K562 (cell line): ENCODE measurements around the gene CGN. TPM values are rescaled to one million over a fixed set of nuclear protein-coding genes. Genes with fewer than 3 reads are reported as not detected.

Experiments used
- ATAC-seq: fragments of 200-7000 bp; cut with Tn5 transposase; 3 replicates; pipeline ENCODE4 v1.9.1; 2020; ENCODE audit warnings: moderate library complexity
- BruUV-seq: library from RNA; stranded (reverse); fragments of 400-500 nt; replicated peaks from 2 replicates; lab custom pipeline; 2021; lab: Mats Ljungman, UMichigan
- CTCF ChIA-PET: fragments of 300-600 bp; formaldehyde crosslinking; extraction: SDS; loops from one replicate; lab custom pipeline; 2021; ENCODE audit warnings: low intra/inter-chr PET ratio; lab: Yijun Ruan, JAX
- POLR2A ChIA-PET: fragments of 300-600, 350-650 bp; sonication (Branson Sonifier 250); formaldehyde crosslinking; extraction: SDS; loops from one replicate; lab custom pipeline; 2021; ENCODE audit warnings: antibody characterized with exemption, inconsistent platforms; lab: Yijun Ruan, JAX
- DNase-seq, 4 experiments: peaks; one replicate each; pipeline versions ENCODE4 v3.0.0 to v3.0.0-alpha.2; 2011 to 2018; ENCODE audit warnings: low spot score in 3 of 4, mixed read lengths in 3 of 4; ENCODE audit errors: extremely low read depth in 1 of 4
- FAIRE-seq: peaks from 2 replicates; lab custom pipeline; 2011; peaks lifted over from hg19 to GRCh38; lab: Jason Lieb, UNC
- H2AFZ ChIP-seq: 2 replicates; pipeline ENCODE4 v1.6.0; 2011; ENCODE audit warnings: low read depth, low read length, control low read depth, inconsistent platforms
- H3K27ac ChIP-seq: fragments of 200-600 bp; 3 replicates; pipeline ENCODE4 v1.8.0; 2011; ENCODE audit warnings: low read depth, mild to moderate bottlenecking, control low read depth, inconsistent platforms, low read length, moderate library complexity, mixed read lengths; ENCODE audit errors: extremely low read depth
- H3K27me3 ChIP-seq, 2 experiments: fragments of 300-600 bp in 1 of 2; 2 replicates in 1 of 2; 3 replicates in 1 of 2; pipeline versions ENCODE4 v1.6.0 to v1.8.0; 2011; ENCODE audit warnings: inconsistent platforms in 2 of 2, low read length in 2 of 2, mild to moderate bottlenecking in 1 of 2, mixed read lengths in 1 of 2, moderate library complexity in 1 of 2; ENCODE audit not compliant: control insufficient read depth in 2 of 2, insufficient read depth in 2 of 2
- H3K36me3 ChIP-seq: fragments of 300-600 bp; 3 replicates; pipeline ENCODE4 v1.8.0; 2011; ENCODE audit warnings: mild to moderate bottlenecking, low read length, inconsistent platforms; ENCODE audit not compliant: control insufficient read depth, insufficient read depth
- H3K4me1 ChIP-seq, 2 experiments: fragments of 200-600 bp in 1 of 2; replicated peaks in 1 of 2; 2 replicates in 1 of 2; 3 replicates in 1 of 2; pipeline versions ENCODE4 v1.5.1 to v1.8.0; 2011; ENCODE audit warnings: inconsistent platforms in 2 of 2, low read length in 2 of 2, mild to moderate bottlenecking in 1 of 2, mixed read lengths in 1 of 2, moderate library complexity in 1 of 2; ENCODE audit not compliant: control insufficient read depth in 2 of 2, insufficient read depth in 2 of 2
- H3K4me2 ChIP-seq: 2 replicates; pipeline ENCODE4 v1.6.1; 2011; ENCODE audit warnings: low read length, control low read depth, inconsistent platforms, mixed read lengths; ENCODE audit not compliant: insufficient read depth
- H3K4me3 ChIP-seq: fragments of 200-600 bp; sonication (generic), shearing (Covaris generic); 2 replicates; pipeline ENCODE4 v1.5.1; 2016; ENCODE audit warnings: control low read depth, inconsistent platforms
- H3K79me2 ChIP-seq: fragments of 200-600 bp; 3 replicates; pipeline ENCODE4 v1.8.0; 2011; ENCODE audit warnings: low read length, inconsistent platforms; ENCODE audit not compliant: control insufficient read depth, insufficient read depth
- H3K9ac ChIP-seq, 2 experiments: 2 replicates each; pipeline versions ENCODE4 v1.6.0 to v1.6.1; 2011; ENCODE audit warnings: low read depth in 2 of 2, low read length in 2 of 2, control low read depth in 1 of 2, inconsistent platforms in 1 of 2, mild to moderate bottlenecking in 1 of 2, mixed read lengths in 1 of 2; ENCODE audit not compliant: insufficient read depth in 1 of 2
- H3K9me1 ChIP-seq: one replicate; pipeline ENCODE4 v1.6.0; 2011; ENCODE audit warnings: inconsistent platforms, mild to moderate bottlenecking, low read length, moderate library complexity; ENCODE audit not compliant: control insufficient read depth, insufficient read depth
- H3K9me3 ChIP-seq: replicated peaks from 2 replicates; pipeline ENCODE4 v1.5.1; 2011; ENCODE audit warnings: low read depth, low read length, inconsistent platforms; ENCODE audit not compliant: control insufficient read depth, insufficient read depth
- H4K20me1 ChIP-seq: replicated peaks from 2 replicates; pipeline ENCODE4 v1.6.1; 2011; ENCODE audit warnings: low read length, inconsistent platforms, mixed read lengths; ENCODE audit not compliant: control insufficient read depth, insufficient read depth
- ASH1L ChIP-seq: fragments of 450-650 bp; IDR thresholded peaks from 2 replicates; pipeline ENCODE4 v1.6.1; 2018; ENCODE audit warnings: borderline replicate concordance, mild to moderate bottlenecking, low read depth; ENCODE audit not compliant: partially characterized antibody
- BCL6 ChIP-seq: fragments of 250-450 bp; sonication (Bioruptor Pico); IDR thresholded peaks from 2 replicates; pipeline ENCODE4 v1.4.0; 2020
- DIDO1 ChIP-seq: fragments of 450-650 bp; IDR thresholded peaks from 2 replicates; pipeline ENCODE4 v1.6.1; 2016; ENCODE audit warnings: low read depth, missing biosample characterization, missing genetic modification characterization
- E2F1 ChIP-seq: sonication (generic); formaldehyde crosslinking; IDR thresholded peaks from 2 replicates; pipeline ENCODE4 v1.8.1; 2023; ENCODE audit warnings: mild to moderate bottlenecking, missing genetic modification reagents, moderate library complexity
- MYC ChIP-seq, 2 experiments: fragments of 250-450 bp in 1 of 2; sonication (Bioruptor Pico) in 1 of 2; IDR thresholded peaks; 2 replicates each; pipeline versions ENCODE4 v1.5.1 to v1.6.1; 2012 to 2021; ENCODE audit warnings: low read depth in 2 of 2, borderline replicate concordance in 1 of 2, improper control_type of control experiment in 1 of 2, low read length in 1 of 2, mild to moderate bottlenecking in 1 of 2, moderate library complexity in 1 of 2
- RUNX1 ChIP-seq: sonication (generic); IDR thresholded peaks from 2 replicates; pipeline ENCODE4 v1.6.1; 2016; ENCODE audit warnings: antibody characterized with exemption, low read depth
- SAFB ChIP-seq: fragments of 200-400 bp; formaldehyde crosslinking; IDR thresholded peaks from 2 replicates; pipeline ENCODE4 v1.6.1; 2017; ENCODE audit warnings: low read depth, low read length, borderline replicate concordance
- ZNF347 ChIP-seq: fragments of 450-650 bp; formaldehyde crosslinking; IDR thresholded peaks from 2 replicates; pipeline ENCODE4 v1.4.0; 2020; ENCODE audit warnings: low read depth, mild to moderate bottlenecking, moderate library complexity
- ZNF77 ChIP-seq: fragments of 250-450 bp; sonication (Bioruptor Pico); IDR thresholded peaks from 2 replicates; pipeline ENCODE4 v1.5.0; 2020
- WGBS: fragments of 100-300 bp; shearing (Covaris generic); methylation state at CpG from one replicate; pipeline ENCODE4 v1.1.6; 2016; ENCODE audit warnings: low coverage, mixed read lengths; ENCODE audit not compliant: insufficient coverage; ENCODE audit errors: missing lambda C conversion rate; 5-methylcytosine and 5-hydroxymethylcytosine counted together
- in situ Hi-C: fragments of 300-500 bp; cut with MboI; formaldehyde crosslinking; loops from 4 replicates; pipeline ENCODE4 v1.15.0; 2018; ENCODE audit warnings: inconsistent platforms, mixed read lengths
- intact Hi-C: fragments of 100-400 bp; cut with micrococcal nuclease; formaldehyde crosslinking; loops from 2 replicates; pipeline ENCODE4 v1.14.2; 2022
- polyA plus RNA-seq, 8 experiments: library from polyadenylated mRNA; depleted of rRNA in 4 of 8; stranded (reverse) in 5 of 8; unstranded in 3 of 8; fragments of >200 nt; fragmentation: Nextera tagmentation in 2 of 8; fragmentation: Illumina TruSeq in 1 of 8; extraction: Ambion mirVana in 2 of 8; extraction: Trizol in 1 of 8; gene quantifications; 2 replicates each; pipeline versions ENCODE4 v1.2.1 to v1.2.3, GENCODE V29; 2011 to 2014; ENCODE audit warnings: inconsistent platforms in 1 of 8, missing spikeins in 1 of 8
- total RNA-seq, 7 experiments: library from RNA; depleted of rRNA in 6 of 7; stranded (reverse); fragments of >200 nt in 6 of 7; fragmentation: Illumina TruSeq in 2 of 7; extraction: Trizol in 2 of 7; gene quantifications; 2 replicates each; pipeline versions ENCODE4 v1.2.1 to v1.2.3, GENCODE V29; 2011 to 2021; ENCODE audit warnings: low replicate concordance in 1 of 7
- TF ChIP-seq, protein P1 (sequence below): fragments of 250-450 bp; sonication (Bioruptor Pico); IDR thresholded peaks from 2 replicates; pipeline ENCODE4 v1.8.0; 2022; ENCODE audit warnings: inconsistent platforms
- TF ChIP-seq, protein P2 (sequence below): fragments of 450-650 bp; conservative IDR thresholded peaks from 2 replicates; pipeline ENCODE4 v1.6.1; 2016; ENCODE audit warnings: missing genetic modification characterization, low read depth, mild to moderate bottlenecking, missing compliant biosample characterization, moderate library complexity
- TF ChIP-seq, protein P3 (sequence below), 2 experiments: IDR thresholded peaks; 2 replicates each; pipeline ENCODE4 v1.6.1; 2012; ENCODE audit warnings: improper control_type of control experiment in 2 of 2, low read depth in 2 of 2, low read length in 2 of 2, borderline replicate concordance in 1 of 2

Gene CGN
- total and polyA plus RNA-seq, 9 of the 15 experiments (the other 6 are each of a cell fraction or from before 2014, with no cell fraction given) = 0.03 to 1.4 (median 0.14) TPM; not detected in 2

DNA sequence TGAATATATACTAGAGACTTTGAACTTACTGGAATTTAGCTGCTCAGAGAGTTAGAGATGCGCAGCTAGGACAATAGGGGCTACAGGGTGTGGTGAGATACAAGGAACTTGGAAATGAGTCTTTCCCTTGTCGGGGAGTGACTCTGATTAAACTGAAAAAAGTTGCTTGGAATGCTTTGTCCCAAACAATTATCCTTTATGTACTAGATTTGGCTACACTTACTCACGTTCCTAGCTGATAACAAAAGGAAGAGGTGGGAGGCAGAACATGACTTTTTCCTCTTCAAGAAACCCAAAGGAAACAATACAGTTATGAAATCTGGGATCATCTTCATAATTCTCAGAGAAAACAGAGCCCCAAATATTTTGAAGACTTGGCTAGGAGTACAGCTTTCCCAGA lies 6.9 kb upstream of the CGN start (continued):
- TF ChIP-seq, protein P1, sequence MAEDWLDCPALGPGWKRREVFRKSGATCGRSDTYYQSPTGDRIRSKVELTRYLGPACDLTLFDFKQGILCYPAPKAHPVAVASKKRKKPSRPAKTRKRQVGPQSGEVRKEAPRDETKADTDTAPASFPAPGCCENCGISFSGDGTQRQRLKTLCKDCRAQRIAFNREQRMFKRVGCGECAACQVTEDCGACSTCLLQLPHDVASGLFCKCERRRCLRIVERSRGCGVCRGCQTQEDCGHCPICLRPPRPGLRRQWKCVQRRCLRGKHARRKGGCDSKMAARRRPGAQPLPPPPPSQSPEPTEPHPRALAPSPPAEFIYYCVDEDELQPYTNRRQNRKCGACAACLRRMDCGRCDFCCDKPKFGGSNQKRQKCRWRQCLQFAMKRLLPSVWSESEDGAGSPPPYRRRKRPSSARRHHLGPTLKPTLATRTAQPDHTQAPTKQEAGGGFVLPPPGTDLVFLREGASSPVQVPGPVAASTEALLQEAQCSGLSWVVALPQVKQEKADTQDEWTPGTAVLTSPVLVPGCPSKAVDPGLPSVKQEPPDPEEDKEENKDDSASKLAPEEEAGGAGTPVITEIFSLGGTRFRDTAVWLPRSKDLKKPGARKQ = no peak
- no peak for TF ChIP-seq DIDO1 (tag)
- no peak for TF ChIP-seq RUNX1
- TF ChIP-seq ASH1L = no peak

DNA sequence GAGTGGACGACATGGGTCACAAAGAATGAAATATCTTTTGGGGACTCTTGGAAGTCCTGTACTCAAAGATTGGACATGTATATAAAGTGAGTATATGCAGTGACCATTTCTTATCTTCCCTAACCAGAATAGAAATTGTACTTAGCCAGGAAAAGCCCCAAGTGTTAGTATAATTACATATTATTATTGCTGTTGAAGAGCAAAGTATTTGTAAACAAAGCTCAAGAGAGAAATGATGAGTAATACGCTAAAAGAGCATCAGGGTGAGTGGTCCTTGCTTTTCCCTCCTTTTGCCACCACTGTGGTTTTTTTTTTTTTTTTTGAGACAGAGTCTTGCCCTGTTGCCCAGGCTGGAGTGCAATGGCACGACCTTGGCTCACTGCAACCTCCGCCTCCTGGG lies 6.4 kb upstream of the CGN start:
- BruUV-seq = no TSS peak
- Histone ChIP-seq H3K27ac (no peak overlapping the region), H3K9me3 (no peaks in the 10 kb centered on the region), H2AFZ (no peak overlapping the region), H3K36me3 (no peaks in the 10 kb centered on the region), H3K79me2 (no peaks in the 10 kb centered on the region), H3K9me1 (no peaks in the 10 kb centered on the region), H3K4me3 (no peak overlapping the region), H3K9ac (no peak overlapping the region), H3K4me1 (peaks cover 0 to 7% of the 10 kb centered on the region in 2 experiments; a peak in 3 of 5 replicates), H3K27me3 (peaks cover 3 to 8% of the 10 kb centered on the region in 2 experiments; a peak in 2 of 5 replicates), H4K20me1 (no peaks in the 10 kb centered on the region), H3K4me2 (no peak overlapping the region)
- DNase-seq (no peak), ATAC-seq (no peak), FAIRE-seq (no peak)
- ChIA-PET CTCF (no interaction called here), POLR2A (interaction anchor here (0.5 to 0.7 kb wide), 2 partner anchors 37 to 182 kb away, joined by 3 read pairs; no protein-coding TSS in a partner anchor)
- in situ Hi-C loops (no loop called here), intact Hi-C loops (no loop called here)
- 6% methylated on average over 2 of the region's 4 CpGs for WGBS
- no peak for TF ChIP-seq ZNF77 (CRISPR knock-in tag)
- TF ChIP-seq, protein P2, sequence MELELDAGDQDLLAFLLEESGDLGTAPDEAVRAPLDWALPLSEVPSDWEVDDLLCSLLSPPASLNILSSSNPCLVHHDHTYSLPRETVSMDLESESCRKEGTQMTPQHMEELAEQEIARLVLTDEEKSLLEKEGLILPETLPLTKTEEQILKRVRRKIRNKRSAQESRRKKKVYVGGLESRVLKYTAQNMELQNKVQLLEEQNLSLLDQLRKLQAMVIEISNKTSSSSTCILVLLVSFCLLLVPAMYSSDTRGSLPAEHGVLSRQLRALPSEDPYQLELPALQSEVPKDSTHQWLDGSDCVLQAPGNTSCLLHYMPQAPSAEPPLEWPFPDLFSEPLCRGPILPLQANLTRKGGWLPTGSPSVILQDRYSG = no peak
- TF ChIP-seq ZNF347 = no peak
- TF ChIP-seq SAFB = no peak
- no peak for TF ChIP-seq E2F1 (CRISPR knock-in tag)
- TF ChIP-seq MYC (IDR thresholded peaks at IDR 0.05; ENCODE audit: low read depth, low read length) = no peak
- no peak for TF ChIP-seq MYC (CRISPR knock-in tag; IDR thresholded peaks at IDR 0.05; ENCODE audit: borderline replicate concordance, low read depth)
- TF ChIP-seq BCL6 (CRISPR knock-in tag) = no peak
- TF ChIP-seq, protein P3, sequence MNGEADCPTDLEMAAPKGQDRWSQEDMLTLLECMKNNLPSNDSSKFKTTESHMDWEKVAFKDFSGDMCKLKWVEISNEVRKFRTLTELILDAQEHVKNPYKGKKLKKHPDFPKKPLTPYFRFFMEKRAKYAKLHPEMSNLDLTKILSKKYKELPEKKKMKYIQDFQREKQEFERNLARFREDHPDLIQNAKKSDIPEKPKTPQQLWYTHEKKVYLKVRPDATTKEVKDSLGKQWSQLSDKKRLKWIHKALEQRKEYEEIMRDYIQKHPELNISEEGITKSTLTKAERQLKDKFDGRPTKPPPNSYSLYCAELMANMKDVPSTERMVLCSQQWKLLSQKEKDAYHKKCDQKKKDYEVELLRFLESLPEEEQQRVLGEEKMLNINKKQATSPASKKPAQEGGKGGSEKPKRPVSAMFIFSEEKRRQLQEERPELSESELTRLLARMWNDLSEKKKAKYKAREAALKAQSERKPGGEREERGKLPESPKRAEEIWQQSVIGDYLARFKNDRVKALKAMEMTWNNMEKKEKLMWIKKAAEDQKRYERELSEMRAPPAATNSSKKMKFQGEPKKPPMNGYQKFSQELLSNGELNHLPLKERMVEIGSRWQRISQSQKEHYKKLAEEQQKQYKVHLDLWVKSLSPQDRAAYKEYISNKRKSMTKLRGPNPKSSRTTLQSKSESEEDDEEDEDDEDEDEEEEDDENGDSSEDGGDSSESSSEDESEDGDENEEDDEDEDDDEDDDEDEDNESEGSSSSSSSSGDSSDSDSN (IDR thresholded peaks at IDR 0.05; ENCODE audit: borderline replicate concordance in 1 of 2, low read depth in 2 of 2, low read length in 2 of 2) = no peak
